Hippocampal formation (tissue), 2 donors: Measurements from ENCODE around the gene ZBTB7C.

ENCODE experiments used
- DNase-seq, 2 donors: peaks; one replicate each; lab custom pipeline; 2025; lab: John Stamatoyannopoulos, UW

ZBTB7C gene

DNA sequence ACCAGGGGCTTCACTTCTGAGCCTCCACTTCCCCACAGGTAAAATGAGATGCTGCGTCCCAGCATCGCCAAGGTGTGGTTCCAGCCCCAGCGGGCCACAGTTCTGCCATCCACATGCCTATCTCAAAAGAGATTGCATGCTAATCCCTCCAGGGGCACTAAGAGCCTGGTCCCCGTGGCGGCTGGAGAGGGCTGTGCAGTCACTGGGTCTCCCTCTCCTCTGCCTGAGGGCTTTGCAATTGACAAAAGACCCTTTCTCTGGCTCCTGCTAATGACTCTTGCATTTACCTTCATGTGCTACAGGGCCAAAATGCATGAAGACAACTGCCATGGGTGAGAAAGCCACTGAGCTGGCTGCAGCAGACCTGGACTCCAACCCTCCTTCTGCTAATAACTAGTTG is 18.5 kb downstream of the ZBTB7C start:
- DNase-seq = no peak

DNA sequence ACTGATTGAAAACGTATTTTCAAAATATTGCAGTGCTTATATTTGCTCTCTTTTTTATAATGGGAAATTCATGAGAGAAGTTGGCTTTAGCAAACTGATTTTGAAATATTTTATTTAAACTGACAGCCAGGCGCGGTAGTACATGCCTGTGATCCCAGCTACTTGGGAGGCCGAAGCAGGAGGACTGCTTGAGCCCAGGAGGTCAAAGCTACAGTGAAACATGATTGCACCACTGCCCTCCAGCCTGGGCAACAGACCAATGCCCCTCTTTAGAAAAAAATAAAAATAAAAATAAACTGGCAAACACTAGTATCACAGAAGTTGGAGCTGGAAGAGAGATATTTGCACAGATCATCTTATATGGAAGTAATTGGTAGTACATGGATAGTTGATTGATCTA is 20.7 kb downstream of the ZBTB7C start:
- no peak for DNase-seq

DNA sequence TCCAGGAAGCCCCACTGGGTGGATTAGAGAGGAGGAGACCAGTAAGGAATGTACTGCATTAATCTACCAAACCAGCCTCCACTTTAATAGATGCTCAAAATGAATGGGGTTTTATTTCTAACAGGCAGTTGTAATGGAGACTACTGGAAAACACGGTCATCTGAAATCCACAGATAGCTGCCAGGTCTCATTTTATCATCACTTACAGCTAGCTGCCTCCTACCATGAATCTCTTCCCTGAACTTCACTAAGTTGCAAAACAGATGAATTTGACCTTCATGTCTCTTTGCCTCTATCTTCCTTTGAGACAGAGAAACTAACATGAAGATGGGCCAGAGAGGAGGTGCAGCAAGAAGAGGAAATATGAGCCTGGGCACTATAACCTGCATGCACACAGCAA is 21.9 kb downstream of the ZBTB7C start:
- no peak for DNase-seq

DNA sequence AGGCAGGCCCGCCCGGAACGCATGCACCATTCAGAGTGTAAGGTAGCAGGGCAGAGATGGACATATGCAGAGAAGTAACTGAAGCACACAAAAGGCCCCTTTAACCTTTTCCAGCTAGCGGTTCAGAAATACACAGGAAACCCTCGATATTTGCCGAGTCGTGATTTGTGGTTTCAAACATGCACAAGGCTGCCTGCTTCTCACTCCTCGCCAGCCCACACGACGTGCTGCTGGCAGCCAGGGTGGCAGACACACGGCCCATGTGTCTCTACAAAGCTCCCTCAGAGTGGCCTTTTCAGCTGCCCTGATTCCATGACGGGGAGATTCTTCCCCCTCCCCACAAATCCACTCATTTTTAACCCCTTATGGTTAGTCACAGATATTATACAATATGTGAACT is 23.6 kb downstream of the ZBTB7C start:
- no peak for DNase-seq

DNA sequence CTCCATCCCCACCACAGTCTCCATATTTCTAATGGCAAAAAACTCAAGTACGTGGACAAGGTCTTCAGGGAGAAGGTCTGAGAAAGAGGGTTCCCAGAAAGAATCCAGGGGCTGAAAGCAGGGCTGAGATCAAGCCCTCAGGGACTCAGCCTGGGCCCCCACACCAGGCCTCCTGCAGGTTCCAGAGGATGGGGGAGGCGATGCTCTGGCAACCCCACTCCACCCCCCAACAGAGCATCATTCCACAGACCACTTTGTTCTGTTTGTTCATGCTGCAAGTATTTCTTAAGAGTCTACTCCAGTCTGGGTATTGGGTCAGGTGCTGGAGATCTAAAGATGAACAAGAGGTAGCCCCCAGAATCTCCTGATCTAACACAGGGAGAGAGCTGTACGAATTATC is 32.2 kb downstream of the ZBTB7C start:
- no peak for DNase-seq

DNA sequence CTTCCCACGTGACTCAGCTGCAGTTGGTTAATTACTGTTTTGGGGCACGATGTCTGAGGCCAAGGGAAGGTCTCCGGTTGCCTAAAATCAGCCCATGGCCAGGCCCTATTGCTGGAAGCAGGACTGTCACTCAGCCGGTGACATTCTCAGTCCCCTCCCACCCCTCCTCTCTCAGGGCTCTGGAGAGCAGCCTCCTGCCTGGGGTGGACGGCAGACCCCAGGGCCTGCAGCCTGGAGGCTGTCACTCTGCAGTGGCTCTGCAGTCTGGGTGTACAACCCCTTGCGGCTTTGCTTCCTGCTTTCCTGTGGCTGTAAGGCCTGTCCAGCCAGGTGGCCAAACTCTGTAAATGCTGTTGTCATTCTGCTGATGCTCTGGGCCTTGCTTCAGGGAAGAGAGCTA is 32.8 kb downstream of the ZBTB7C start:
- no peak for DNase-seq

DNA sequence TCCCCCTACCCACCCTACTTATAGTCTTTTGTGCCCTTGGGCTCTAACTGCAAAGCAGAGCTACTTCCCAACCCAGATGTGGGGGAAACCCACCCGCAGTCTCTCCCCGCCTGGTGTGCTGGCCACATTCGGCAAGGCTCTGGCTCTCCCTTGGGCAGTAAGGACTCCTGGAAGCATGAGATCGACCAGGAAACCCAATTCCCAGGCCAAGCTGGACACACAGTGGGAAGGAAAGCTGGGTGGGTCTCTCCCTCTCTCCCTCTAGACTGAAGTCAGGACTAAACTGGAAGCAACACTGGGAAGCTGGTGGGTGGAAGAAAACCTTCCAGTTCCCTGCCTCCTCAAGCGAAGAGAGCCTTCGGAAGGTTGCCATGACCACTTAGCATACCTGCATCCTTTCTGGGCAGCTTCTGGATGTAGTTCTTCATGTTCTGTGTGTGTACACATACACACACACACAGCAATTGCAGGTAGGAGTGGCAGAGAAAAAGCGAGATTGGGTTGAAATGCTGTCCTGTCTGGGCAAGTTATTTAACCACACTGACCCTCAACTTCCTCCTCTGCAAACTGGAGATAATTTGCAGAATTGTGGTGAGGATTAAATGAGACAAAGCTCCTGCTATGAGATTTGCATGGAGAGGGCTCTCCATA is 33.9 kb downstream of the ZBTB7C start:
- no peak for DNase-seq

DNA sequence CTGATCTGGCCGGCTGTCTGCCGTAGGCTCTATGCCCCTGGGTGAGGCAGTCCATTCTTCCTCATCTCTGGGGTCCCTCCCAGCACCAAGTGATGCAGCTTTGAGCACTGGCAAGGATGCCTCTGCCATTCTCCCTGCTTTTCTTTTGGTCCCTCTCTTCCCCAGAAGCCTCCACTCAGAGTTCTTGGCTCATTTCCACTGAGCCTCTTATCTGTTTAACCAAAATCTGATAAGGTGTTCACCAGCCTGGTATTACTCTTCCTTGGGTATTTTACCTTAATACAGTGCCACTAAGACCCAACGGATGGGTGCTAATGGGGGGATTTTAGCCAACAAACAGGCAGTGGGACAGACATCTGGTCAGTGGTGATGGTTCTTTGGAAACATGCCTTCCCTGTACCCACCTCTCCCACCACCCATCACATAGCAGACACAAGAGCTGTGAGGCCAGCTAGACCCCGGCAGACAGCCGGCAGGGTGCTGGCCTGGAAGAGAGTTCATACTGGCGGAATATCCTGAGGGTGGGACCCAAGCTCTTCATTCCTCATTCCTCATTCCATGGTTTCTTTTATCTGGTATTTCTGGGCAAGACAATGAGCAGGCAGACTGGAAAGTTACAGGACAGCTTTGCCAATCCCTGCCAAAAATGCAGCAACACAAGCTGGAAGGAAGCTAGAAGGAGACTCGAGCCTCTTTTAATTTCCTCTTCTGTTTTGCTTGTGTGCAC is 34.6 kb downstream of the ZBTB7C start:
- DNase-seq = no peak

DNA sequence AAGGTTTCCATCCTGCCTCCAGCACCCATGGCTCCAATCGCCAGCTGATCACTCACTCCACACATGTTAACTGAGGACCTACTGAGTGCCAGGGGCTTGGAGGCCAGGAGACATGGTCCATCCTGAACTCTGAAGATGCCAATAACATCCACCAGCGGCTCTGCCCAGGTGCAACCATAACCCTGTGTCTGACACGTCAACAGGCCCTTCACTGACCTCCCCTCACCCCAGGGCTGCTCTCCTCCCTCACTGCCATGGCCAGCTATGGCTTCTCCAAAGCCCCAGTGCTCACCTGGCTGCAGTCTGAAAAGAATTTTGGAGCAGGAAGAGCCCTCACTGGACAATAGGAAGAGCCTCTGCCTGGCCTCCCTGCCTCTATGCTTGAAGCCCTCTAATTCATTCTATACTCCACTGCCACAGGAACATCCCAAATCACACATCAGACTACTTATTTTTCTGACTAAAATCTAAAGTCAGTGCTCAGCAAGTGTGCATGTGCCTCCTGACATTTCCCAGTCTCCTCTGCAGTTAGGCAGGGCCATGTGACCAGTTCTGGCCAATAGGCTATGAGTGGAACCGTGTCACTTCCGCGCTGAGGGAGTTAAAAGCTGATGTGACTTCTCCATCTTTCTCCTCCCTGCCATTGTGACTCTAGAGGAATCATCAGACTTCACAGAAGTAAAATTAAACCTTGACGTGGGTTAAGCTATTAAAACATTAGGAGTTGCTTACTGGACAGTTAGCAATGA is 37.2 kb downstream of the ZBTB7C start:
- DNase-seq = no peak

DNA sequence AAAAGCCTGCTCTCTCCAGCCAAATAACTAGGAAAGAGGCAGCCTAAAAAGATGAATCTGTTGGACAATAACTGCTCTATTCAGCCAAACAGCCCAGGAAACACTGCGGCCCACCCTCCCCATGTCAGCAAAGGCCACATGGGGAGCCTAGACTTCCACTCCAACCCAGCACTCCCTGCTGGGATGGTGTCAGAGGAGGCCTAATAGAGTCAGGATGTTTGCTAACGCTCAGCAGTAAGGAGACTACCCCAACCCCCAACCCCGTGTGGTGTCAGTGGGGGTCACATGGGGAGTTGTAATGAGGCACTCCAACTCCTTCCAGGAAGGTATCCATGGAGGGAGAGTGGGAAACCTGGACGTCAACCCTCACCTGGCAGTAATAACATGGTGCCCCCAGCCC is 41.6 kb downstream of the ZBTB7C start:
- DNase-seq = no peak

DNA sequence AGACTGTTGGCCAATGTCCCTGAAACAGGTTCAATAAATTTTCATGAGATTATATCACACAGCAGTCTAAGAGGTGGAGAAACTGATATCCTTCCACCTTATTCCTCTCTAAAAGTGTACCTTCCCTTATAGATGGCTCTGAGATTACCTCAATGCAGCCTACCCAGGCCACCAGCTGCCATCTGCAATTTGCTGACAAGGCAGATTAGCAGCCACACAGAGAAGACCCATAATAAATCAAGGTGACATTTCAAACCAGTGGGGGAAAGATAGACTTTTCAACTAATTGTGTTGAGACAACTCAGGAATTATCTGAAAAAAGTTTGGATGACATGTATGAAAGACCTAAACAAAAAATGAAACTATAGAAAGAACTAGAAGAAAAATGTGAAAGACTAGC is 43.2 kb downstream of the ZBTB7C start:
- no peak for DNase-seq

DNA sequence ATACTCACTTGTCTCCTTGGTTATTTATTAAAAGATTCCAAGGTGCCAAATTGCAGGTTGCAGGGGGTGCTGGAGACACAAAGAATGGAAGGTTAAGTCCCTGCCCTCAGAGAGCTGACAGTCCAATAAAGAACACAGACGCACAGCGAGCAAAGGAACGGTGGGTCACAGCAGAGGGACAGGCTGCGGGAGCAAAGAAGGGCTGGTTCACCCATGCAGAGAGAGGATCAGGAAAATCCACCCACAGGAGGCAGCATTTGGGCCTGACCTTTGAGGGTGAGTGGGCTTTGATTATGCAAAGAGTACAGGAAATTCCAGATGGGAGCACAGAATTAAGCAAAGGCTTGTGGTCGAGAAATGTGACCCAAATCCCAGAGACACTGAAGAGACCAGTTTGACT is 45.0 kb downstream of the ZBTB7C start:
- DNase-seq = no peak

DNA sequence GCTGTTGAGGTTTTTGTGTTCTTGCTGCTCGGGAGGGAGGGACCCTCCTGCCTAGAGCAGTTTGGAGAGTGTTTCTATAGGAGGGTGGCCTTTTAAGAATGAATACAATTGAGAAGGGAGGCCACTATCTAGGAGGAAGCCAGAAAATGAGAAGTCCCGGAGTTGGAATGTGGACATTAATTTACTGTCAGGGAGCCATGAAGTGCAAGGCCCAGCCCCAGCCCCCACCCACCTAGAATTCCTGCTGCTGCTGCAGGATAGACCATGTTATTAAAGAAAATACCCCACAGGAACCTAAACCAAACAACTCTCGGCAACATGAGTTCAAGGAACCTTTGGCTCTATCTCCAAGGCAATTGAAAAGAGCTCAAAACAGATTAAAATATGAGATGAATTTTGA is 46.0 kb downstream of the ZBTB7C start:
- DNase-seq = no peak

DNA sequence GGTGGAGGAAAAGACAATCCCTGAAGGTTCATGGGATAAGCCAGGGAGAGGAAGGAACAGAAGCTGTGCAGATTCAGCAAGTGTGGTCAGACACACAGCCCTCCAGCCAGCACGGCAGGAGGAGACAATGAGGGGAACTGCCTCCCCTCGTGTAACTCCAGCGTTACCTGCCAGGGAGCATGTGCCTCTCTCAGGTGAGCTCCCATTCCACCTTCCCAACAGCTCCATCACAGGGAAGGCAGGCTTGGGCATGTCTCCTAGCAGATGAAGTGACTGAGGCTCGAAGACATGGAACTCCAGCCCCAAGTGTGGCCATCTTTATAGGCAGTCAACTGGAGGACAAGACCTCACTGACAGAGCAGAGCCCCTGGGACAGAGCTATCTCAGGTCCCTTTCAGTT is 47.4 kb downstream of the ZBTB7C start:
- DNase-seq = no peak

DNA sequence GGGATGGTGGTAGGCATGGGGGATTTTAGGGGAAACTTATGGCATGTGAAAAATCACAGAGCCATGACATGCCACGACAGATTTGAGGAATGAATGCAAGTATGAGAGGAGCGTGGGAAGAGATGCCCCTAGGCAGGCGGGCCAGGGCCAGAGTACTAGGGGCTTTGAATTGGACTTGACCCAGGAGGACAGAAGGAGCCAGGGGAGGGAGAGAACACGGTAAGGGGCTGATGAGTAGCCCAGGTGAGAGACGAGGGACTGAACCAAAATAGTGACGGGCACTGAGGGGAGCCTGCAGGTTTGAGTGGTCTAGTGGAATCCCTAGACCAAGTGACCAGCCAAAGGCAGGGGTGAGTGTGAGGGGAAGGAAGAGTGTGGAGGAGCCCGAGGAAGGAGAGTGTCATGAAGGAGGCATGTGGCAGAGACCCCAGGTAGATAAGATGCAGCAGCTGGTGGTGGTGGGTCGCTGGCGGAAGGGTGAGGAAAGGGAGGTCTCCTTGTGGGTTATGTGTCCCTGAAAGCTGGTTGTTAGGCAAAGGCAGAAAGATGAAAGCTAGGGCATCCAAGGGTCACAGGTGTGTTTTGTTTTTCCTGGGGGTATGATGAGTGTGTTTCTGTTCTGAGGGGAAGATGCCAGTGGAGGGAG is 48.7 kb downstream of the ZBTB7C start:
- no peak for DNase-seq

DNA sequence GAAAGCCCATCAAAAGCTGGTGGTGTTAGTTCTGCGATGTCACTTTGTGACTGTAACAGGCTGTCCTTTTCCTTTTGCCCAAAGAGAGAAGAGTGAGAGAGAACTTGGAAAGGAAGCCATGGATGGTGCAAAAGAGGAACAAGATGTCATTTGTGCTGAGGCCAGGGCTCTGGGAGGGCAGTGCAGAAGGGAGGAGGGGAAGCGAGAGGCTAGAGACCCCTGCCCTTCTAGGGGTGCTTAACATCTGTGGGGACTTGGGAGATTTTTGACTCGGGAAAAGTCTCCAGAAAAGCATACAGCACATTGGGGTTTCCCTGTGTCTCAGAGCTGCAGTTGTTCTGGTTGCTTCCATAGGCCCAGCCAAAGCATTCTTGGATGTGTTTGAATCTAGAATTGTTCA is 49.6 kb downstream of the ZBTB7C start:
- no peak for DNase-seq

DNA sequence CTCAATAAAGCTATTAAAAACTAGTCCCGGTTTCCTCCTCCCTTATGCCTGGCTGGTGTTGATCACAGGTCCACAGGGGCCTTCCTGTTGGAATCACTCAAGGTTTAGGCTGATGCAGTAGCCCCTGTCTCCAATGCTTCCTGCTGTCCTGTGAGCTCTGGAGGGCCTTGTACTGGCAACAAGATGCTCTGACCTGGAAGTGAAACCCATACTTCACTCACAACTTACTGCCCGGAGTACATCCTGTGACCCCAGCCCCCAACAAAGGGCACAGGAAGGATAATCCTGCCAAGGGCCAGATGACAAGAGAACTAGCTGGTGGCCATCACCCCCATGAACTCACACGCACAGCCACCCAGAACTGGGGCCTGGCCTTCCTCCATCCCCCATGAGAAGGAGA is 50.3 kb downstream of the ZBTB7C start:
- no peak for DNase-seq

DNA sequence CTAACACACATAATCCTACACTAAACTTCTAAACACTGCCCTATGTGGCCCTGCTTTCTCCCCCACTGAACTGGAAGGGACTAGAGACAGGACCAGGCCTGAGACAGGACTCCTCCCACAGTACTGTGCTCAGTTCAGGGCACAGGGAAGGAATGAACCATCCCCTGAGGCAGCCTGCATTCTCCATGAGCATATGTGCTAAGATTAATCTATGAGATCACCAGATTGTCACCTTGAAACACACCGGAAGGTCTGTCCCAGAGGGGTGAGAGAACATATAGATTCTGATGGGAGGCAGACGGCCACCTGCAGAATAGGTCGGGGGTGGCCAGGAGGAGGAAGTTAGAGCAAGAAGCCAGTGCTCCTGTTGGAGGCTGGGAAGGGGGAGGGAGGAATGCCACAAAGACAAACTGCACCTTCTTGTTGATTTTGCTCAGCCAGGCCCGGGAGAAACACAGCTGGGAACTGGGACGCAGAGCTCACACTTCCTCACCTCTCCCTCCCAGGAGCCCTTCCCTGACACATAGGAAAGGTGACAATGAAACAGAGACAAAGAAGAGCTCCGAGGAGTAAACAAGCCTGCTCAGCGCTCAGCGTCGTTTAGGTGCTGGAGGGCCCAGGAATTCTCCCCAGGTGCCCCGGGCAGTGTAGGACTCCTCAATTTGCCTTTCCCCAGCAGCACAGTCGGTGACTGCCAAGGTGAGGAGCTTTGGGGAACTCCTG is 52.1 kb downstream of the ZBTB7C start:
- no peak for DNase-seq

DNA sequence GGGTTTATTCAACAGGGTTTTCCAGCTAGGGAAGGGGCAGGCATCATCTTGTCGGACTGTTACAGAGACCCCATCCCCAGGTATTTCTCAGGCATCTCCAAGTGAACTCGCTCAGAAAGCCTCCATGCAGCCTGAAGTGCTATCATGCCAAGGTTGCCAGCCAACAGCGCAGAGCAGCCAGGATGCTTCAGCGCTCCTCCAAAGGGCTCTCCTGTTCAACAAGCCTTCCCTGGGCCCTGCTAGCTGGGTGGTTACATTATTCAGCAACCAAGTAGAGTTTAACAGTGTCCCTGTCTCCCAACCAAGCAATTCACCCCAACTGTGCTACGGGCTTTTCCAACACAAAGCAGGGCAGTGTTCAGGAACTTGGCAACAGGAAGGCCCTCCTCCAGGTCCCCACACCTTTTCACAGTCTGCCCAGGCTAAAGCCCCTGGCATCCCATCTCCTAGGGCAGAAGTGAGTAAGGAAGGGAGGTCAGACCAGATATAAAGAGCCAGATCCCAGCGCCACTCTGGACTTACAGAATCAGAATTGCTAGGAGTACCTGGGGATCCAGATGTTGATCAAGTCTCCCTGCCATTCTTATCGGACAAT is 52.9 kb downstream of the ZBTB7C start:
- no peak for DNase-seq

DNA sequence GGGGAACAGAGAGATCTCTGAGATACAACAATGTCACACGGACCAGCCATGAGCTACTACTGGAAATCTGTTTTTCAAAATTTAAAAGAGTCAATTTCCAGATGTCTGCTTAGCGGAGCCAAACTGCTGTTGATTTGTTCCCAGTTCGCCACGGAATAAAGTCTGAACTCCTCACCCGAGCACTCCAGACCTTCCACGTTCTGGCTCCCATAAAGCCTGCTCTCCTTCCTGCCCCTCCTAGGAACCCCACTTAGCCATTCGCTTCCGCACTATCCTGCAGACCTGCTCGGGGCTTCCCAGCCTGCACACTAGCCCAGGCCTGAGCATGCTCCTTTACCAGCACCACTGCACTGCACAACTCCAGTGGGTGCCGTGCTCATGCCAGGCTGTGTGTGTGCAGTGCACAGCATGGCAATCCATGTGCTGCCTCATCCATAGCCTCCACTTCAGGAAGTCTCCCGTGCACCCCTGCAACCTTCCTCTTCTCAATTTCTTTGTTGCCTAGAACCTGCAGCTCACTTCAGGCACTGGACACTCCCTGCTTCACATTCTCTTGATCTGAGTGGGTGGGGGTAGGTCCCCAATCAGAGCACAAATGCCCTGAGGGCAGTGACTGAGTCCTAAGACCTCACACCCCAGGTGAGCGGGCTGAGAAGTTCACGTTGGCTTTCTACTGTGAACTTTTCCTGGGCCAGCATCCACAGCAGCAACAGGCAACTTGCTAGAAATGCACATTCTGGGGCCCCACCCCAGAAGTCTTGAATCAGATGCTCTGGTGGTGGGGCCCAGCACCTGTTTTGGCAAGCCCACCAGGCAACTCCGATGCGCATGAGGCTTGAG is 53.7 kb downstream of the ZBTB7C start:
- no peak for DNase-seq

DNA sequence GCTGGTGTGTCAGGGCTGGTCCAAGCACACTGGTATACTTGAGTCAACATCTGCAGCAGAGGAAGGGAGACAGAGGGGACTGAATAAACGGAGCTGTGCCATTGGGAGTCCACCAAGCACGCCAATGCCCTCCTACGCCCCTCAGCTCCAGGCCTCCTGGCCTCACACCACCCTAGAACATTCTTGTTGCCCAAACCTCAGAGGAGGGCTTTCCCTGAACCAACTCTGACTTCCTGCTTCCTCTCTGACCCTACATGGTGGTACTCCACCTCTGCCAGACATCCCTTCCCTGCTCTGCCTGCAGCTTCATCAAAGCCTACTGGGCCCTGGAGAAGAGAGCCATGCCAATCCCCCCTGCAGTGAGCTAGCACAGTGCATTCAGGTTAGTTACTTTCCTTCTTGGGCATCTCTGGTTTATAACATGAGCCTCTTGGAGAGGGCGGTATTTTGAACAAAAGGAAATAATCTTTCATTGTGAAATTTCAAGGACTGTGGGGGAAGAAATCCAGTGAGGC is 54.4 kb downstream of the ZBTB7C start:
- DNase-seq = no peak
